HepG2 (cell line): ENCODE data around the gene METAP1.

Experiments used
- FOSL1 ChIP-seq: sonication (generic); formaldehyde crosslinking; IDR thresholded peaks from 2 replicates; pipeline ENCODE4 v1.9.0; 2021; ENCODE audit warnings: missing genetic modification reagents, borderline replicate concordance
- HIC2 ChIP-seq: sonication (generic); formaldehyde crosslinking; IDR thresholded peaks from 2 replicates; pipeline ENCODE4 v1.9.0; 2022; ENCODE audit warnings: low read depth, missing genetic modification reagents
- KDM5A ChIP-seq: fragments of 200-600 bp; sonication (generic); IDR thresholded peaks from 2 replicates; pipeline ENCODE4 v1.7.0; 2018; ENCODE audit warnings: antibody characterized with exemption, mild to moderate bottlenecking, low read length, borderline replicate concordance
- MAFK ChIP-seq, 2 experiments: IDR thresholded peaks in 1 of 2; conservative IDR thresholded peaks in 1 of 2; 2 replicates each; pipeline ENCODE4 v1.6.1; 2011; ENCODE audit warnings: improper control_type of control experiment in 2 of 2, low read length in 2 of 2
- MEF2D ChIP-seq: sonication (generic); formaldehyde crosslinking; IDR thresholded peaks from 2 replicates; pipeline ENCODE4 v1.5.1; 2020; ENCODE audit warnings: mild to moderate bottlenecking, missing genetic modification reagents
- POLR2AphosphoS5 ChIP-seq: IDR thresholded peaks from 2 replicates; pipeline ENCODE4 v1.6.1; 2012; ENCODE audit warnings: low read depth, low read length
- ZNF274 ChIP-seq: sonication (generic); formaldehyde crosslinking; IDR thresholded peaks from 2 replicates; pipeline ENCODE4 v1.5.1; 2020; ENCODE audit warnings: mild to moderate bottlenecking, missing genetic modification reagents
- ZNF354B ChIP-seq: sonication (generic); formaldehyde crosslinking; IDR thresholded peaks from 2 replicates; pipeline ENCODE4 v1.8.0; 2022; ENCODE audit warnings: mild to moderate bottlenecking, missing genetic modification reagents
- ZNF431 ChIP-seq: sonication (generic); formaldehyde crosslinking; IDR thresholded peaks from 2 replicates; pipeline ENCODE4 v1.9.0; 2022; ENCODE audit warnings: missing genetic modification reagents, low read depth, mild to moderate bottlenecking, borderline replicate concordance
- ZNF501 ChIP-seq: sonication (generic); formaldehyde crosslinking; IDR thresholded peaks from 2 replicates; pipeline ENCODE4 v1.5.1; 2020; ENCODE audit warnings: mild to moderate bottlenecking, moderate library complexity, missing genetic modification reagents
- ZNF577 ChIP-seq: sonication (generic); formaldehyde crosslinking; IDR thresholded peaks from 2 replicates; pipeline ENCODE4 v1.4.0; 2020; ENCODE audit warnings: mild to moderate bottlenecking, low read depth, missing genetic modification reagents, borderline replicate concordance

- TF ChIP-seq HIC2 (no peak), ZNF501 (CRISPR knock-in tag) (no peak), ZNF577 (no peak), MEF2D (CRISPR knock-in tag) (no peak), ZNF274 (CRISPR knock-in tag) (no peak), ZNF431 (CRISPR knock-in tag) (no peak), KDM5A (no peak), MAFK (conservative IDR thresholded peaks at IDR 0.05 in 1 of 2, IDR thresholded peaks at IDR 0.05 in 1 of 2; ENCODE audit: low read length in 2 of 2) (no peak), ZNF354B (no peak), POLR2AphosphoS5 (no peak), FOSL1 (CRISPR knock-in tag) (no peak)
These were observed 34.3 kb downstream of the METAP1 start for GRCh38 chr4:99029852-99030251.
